HTR-8/SVneo (cell line): ENCODE measurements around the gene MASP1.

Experiments used
- DNase-seq: peaks from one replicate; pipeline ENCODE4 v3.0.0; 2011; ENCODE audit warnings: low spot score, mixed read lengths; ENCODE audit not compliant: insufficient read length
- FAIRE-seq: peaks from 2 replicates; lab custom pipeline; 2011; peaks lifted over from hg19 to GRCh38; lab: Jason Lieb, UNC

MASP1 gene

DNA sequence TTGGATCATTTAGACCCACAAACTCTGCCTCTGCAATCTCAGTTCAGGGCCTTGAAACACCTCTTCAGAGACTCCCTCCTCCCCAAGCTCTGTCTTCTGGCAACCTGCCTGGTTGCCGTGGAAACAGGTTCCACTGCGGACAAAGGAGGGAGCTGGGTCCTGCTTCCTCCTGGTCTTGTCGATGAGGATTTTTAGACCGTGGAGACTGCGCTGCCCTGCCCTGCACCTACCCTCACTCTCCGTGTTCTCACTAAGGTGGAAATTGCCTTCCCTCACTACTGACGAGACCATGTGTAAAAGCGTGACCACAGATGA is 94.2 kb downstream of the MASP1 start, which contains the start of gene RTP1:
Gene RTP1 (plus strand): TSS at position 152 of the 315 bp plus-strand sequence. CDS start 30 bp downstream, at position 182.
- DNase-seq (no peak), FAIRE-seq (no peak)

DNA sequence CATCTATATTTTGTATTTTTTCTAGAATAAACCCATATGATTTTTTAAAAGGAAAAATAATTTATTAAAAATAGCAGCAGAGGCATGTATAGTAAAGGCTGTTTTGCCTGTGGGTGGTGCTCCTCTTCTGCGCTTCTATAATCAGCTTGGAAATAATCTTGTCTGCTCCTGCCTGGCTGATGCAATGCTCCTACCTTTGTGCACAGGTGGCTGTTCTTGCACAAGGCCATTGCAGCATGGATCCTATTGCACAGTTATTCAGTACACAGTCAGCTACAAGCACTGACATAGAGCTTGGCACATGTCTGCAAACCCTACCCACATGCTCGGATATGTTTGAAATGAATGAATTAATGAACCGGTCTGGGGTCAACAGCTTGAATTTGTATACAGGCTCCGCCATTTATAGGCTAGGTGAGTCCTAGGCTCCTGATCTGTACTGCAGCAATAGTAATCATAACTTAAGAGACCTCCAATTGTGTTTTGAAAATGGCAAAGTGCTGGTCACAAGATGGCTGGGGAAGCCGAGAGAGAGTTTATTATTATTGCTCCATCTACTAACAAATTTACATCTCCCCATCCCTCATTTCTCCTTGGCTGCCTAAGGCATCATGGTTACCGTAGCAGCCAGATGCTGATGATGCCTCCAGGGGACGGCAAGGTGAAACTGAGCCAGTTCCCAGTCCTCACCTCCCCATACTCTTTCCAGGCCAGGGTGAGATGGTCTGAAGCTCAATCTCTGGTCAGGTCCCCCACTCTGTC is 94.8 kb downstream of the MASP1 start:
- DNase-seq: no peak
- no peak for FAIRE-seq

DNA sequence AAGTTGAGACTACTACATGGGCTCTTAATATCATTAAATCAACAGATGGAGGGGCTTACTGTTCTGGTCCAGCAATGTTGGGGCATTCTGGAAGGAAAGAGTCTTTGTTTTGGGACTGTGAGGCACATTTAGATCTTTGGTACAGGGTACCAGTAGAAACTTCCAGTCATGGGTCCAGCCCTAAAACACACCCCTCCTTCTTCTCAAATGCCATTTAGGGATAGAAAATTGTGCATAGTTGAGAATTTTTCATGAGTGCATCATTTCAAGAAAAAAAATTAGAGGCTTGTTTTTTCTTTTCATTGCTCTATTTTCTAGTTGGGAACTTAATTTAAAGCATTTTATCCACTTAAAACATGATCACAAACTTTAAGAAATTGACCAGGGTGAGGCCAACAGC is 98.4 kb downstream of the MASP1 start:
- FAIRE-seq: no peak
- no peak for DNase-seq

DNA sequence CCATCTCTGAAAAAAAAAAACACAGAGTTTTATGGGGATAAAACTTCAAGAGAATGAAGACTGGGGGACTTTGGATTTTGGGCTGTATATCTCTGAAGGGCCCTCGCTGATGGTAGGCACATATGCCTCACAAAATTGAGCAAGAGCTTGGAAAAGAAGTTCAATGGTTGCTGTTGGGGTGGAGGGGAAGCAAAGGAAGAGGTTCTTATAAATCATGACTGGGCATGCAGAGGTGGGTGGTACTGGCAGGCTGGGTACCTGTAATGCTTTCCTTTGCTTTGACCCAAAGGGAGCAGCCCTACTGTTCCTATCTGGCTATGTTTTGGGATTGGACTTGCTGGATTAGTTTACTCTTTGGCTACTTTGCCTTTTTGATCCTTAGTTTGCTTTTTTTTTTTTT is 100.3 kb downstream of the MASP1 start:
- no peak for DNase-seq
- FAIRE-seq: no peak

DNA sequence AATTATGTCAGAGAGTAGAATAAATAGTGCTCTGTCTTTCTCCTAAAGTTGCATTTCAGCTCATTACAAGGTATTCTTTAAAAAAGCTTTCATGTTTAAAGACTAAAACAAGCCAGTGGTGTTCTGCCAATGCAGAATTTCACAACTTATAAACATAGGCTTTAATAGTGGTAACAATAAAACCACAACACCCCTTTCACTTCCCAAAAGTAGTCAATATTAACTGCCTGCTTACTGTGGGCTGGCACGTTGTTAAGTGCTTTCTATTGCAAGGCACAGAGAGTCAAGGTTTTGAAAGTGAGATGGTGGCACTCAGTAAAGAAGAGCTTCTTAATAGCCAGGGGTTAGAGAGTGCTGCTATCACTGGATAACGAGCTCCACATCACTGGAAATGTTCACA is 102.6 kb downstream of the MASP1 start:
- no peak for DNase-seq
- FAIRE-seq: no peak

DNA sequence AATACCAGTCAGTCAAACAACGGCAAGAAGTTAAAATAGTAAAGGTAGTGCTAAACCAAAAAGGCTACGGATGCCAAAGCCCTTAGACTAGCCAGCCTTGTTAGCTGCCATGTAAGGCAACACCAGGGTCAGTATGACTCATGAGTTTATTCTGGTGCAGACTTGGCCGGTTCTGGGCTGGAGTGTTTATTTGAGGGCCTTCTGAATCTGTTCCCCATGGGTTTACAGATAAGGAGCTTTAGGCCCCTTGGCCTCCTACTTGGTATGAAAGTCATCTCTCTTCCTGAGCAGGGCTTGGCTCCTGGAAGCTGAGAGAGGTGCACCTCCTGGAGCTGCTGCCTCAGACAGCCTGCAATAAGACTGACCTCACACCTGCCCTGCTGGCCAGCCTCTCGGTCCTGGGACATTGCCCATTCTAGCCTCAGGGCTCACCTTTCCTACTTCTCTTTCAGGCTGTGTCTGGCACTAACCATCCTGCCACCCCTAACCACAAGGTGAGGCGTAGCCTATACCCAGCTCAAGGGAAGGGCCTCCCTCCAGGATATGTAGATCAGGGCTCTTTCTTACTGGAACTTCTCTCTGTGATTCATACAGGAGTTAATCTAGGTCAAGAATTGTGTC is 104.6 kb downstream of the MASP1 start:
- DNase-seq (peak; percentile 22), FAIRE-seq (no peak)

DNA sequence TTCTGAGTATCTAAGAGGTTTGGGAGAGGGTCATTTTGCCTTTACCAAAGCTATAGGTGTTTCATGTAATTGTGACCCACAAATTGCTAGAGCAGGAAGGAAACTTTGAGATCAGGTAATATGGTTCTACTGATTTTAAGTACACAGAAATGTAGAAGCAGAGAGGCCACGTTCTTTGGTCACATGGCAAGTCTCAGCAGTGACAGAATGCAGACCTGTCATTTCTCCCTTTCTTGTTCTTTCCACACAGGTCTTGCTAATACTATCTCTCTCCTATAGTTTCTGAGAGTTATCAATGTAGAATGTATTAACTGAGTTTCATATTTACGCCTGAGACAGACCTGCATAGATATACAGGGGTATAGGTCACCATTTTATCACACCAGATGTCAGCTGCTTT is 105.2 kb downstream of the MASP1 start:
- no peak for FAIRE-seq
- DNase-seq: no peak

DNA sequence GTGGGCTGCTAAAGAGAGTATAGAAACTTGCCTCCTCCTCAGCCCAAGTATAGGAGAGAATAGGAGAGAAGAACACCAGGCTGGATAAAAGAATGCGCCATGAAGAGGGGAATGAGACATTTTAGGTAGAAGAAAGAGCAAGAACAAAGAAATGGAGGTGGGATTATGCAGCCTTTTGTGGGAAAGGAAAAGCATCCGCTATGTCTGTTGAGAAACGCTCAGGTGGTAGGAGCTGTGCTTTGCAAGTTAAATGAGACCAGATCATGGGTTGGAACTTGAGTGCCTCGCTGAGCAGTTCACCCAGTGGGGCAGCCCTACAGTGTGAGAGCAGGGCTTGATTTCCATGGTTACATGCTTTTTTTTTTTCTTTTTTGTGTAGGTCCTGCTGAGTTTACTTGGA is 105.8 kb downstream of the MASP1 start:
- DNase-seq (no peak), FAIRE-seq (no peak)
